Common myeloid progenitor, CD34-positive (primary cell): ENCODE data around the gene NUDT22. TPM values are rescaled to one million over a fixed set of nuclear protein-coding genes. Genes with fewer than 3 reads are reported as not detected.

Source experiments
- CTCF ChIA-PET: fragments of 350-600 bp; sonication (Branson Sonifier 250); formaldehyde crosslinking; loops from one replicate; lab custom pipeline; 2021; ENCODE audit warnings: antibody characterized with exemption; lab: Charles Lee
- POLR2A ChIA-PET: fragments of 350-600 bp; sonication (Branson Sonifier 250); formaldehyde crosslinking; loops from one replicate; lab custom pipeline; 2021; ENCODE audit warnings: antibody characterized with exemption; lab: Charles Lee
- DNase-seq, 3 donors: peaks; one replicate each; pipeline versions ENCODE4 v3.0.0 to v3.0.0-alpha.2; 2013
- H3K27ac ChIP-seq, 2 experiments: 1 replicate in 1 of 2; 2 replicates in 1 of 2; pipeline ENCODE4 v1.7.0; 2013; ENCODE audit warnings: inconsistent platforms in 2 of 2, low read length in 2 of 2, mild to moderate bottlenecking in 2 of 2, low read depth in 1 of 2, moderate library complexity in 1 of 2; ENCODE audit not compliant: severe bottlenecking in 2 of 2, insufficient read depth in 1 of 2, poor library complexity in 1 of 2
- H3K27me3 ChIP-seq, 5 experiments: replicated peaks in 2 of 5; 1 replicate in 3 of 5; 2 replicates in 2 of 5; pipeline versions ENCODE4 v1.6.1 to v1.7.0; 2013; ENCODE audit warnings: low read length in 4 of 5, mild to moderate bottlenecking in 2 of 5, moderate library complexity in 2 of 5, inconsistent platforms in 1 of 5; ENCODE audit not compliant: insufficient read depth in 5 of 5, control insufficient read depth in 4 of 5
- H3K36me3 ChIP-seq, 4 experiments: 1 replicate in 2 of 4; 2 replicates in 2 of 4; pipeline versions ENCODE4 v1.6.1 to v1.7.0; 2013; ENCODE audit warnings: low read length in 3 of 4, control low read depth in 1 of 4, mild to moderate bottlenecking in 1 of 4; ENCODE audit not compliant: control insufficient read depth in 4 of 4, insufficient read depth in 4 of 4
- H3K4me1 ChIP-seq, 4 experiments: 1 replicate in 3 of 4; 2 replicates in 1 of 4; pipeline versions ENCODE4 v1.6.1 to v1.7.1; 2013; ENCODE audit warnings: low read length in 3 of 4, mild to moderate bottlenecking in 3 of 4, control low read depth in 1 of 4, inconsistent platforms in 1 of 4, moderate library complexity in 1 of 4; ENCODE audit not compliant: control insufficient read depth in 4 of 4, insufficient read depth in 4 of 4; ENCODE audit errors: control extremely low read depth in 1 of 4
- H3K4me3 ChIP-seq, 7 experiments: 1 replicate in 4 of 7; 2 replicates in 3 of 7; pipeline versions ENCODE4 v1.5.1 to v1.7.0; 2013; ENCODE audit warnings: mild to moderate bottlenecking in 7 of 7, low read length in 6 of 7, moderate library complexity in 6 of 7, inconsistent platforms in 2 of 7, low read depth in 2 of 7, control low read depth in 1 of 7; ENCODE audit not compliant: insufficient read depth in 4 of 7, control insufficient read depth in 1 of 7; ENCODE audit errors: extremely low read depth in 1 of 7
- H3K9me3 ChIP-seq, 5 experiments: 1 replicate in 4 of 5; 2 replicates in 1 of 5; pipeline versions ENCODE4 v1.6.1 to v1.7.1; 2013; ENCODE audit warnings: low read length in 4 of 5, mild to moderate bottlenecking in 2 of 5, inconsistent platforms in 1 of 5, low read depth in 1 of 5, moderate library complexity in 1 of 5; ENCODE audit not compliant: control insufficient read depth in 4 of 5, insufficient read depth in 2 of 5; ENCODE audit errors: control extremely low read depth in 1 of 5
- WGBS: methylation state at CpG from one replicate; pipeline ENCODE4 v1.1.5; 2013; ENCODE audit not compliant: insufficient coverage; 5-methylcytosine and 5-hydroxymethylcytosine counted together
- polyA plus RNA-seq: library from polyadenylated mRNA; unstranded; fragments of 120-200 nt; gene quantifications from one replicate; pipeline ENCODE4 v1.2.1, GENCODE V29; 2013

Gene NUDT22
- 26.0 TPM for polyA plus RNA-seq

GRCh38 chr11:64225608-64226506, at the start of gene NUDT22, which contains the start of gene TRPT1:
Gene NUDT22 (plus strand): TSS chr11:64226274. CDS start chr11:64226653, 379 bp downstream.
Gene TRPT1 (minus strand): TSS chr11:64226186. CDS start chr11:64225860, 326 bp downstream.
- CTCF ChIA-PET: interaction anchor here (0.6 to 16.0 kb wide), 7 partner anchors 9 to 64 kb away, joined by 3 to 321 read pairs (median 6); partner anchors contain the start of genes FERMT3 and PLCB3
- peak within 1 kb of the TSS; percentile 33 to 87 for H3K27ac ChIP-seq
- no peaks in the 10 kb centered on the region for H3K27me3 ChIP-seq
- H3K36me3 ChIP-seq: peaks cover 0 to 32% (median 18%) of the 10 kb centered on the region in 4 experiments
- WGBS: 0% methylated on average over 46 of the region's 54 CpGs
- POLR2A ChIA-PET: interaction anchor here (0.6 to 3.1 kb wide), 9 partner anchors 9 to 209 kb away, joined by 3 to 27 read pairs (median 3); partner anchors contain the start of genes FERMT3, FKBP2 and STIP1
- peak; percentile 78 to 89 (median 85) for DNase-seq
- H3K9me3 ChIP-seq: no peaks in the 10 kb centered on the region
- peak within 1 kb of the TSS; percentile 35 to 93 (median 77) for H3K4me3 ChIP-seq
- peaks cover 0 to 48% (median 40%) of the 10 kb centered on the region in 4 experiments for H3K4me1 ChIP-seq

- Histone ChIP-seq H3K36me3 (peaks cover 0 to 10% (median 0%) of the 10 kb centered on the region in 4 experiments), H3K4me1 (peaks cover 3 to 12% (median 6%) of the 10 kb centered on the region in 4 experiments), H3K27me3 (no peaks in the 10 kb centered on the region), H3K27ac (no peak overlapping the region), H3K9me3 (peaks cover 0 to 2% (median 0%) of the 10 kb centered on the region in 5 experiments), H3K4me3 (no peak overlapping the region)
- DNase-seq: no peak
- 62% methylated on average over 5 of the region's 8 CpGs for WGBS
- CTCF ChIA-PET: interaction anchor here (0.6 kb wide), 1 partner anchor 190 kb away, joined by 3 read pairs; no protein-coding TSS in a partner anchor
- POLR2A ChIA-PET: no interaction called here
These were observed 49.3 kb upstream of the NUDT22 start for GRCh38 chr11:64176751-64177150.

GRCh38 chr11:64178203-64178602, 47.9 kb upstream of the NUDT22 start:
- ChIA-PET POLR2A (no interaction called here), CTCF (no interaction called here)
- no CpG with 5 or more reads among the region's 1 CpG for WGBS
- H3K4me1 ChIP-seq: peaks cover 3 to 16% (median 8%) of the 10 kb centered on the region in 4 experiments
- peaks cover 0 to 10% (median 0%) of the 10 kb centered on the region in 4 experiments for H3K36me3 ChIP-seq
- H3K9me3 ChIP-seq: peaks cover 0 to 2% (median 0%) of the 10 kb centered on the region in 5 experiments
- no peak overlapping the region for H3K4me3 ChIP-seq
- H3K27me3 ChIP-seq: no peaks in the 10 kb centered on the region
- no peak overlapping the region for H3K27ac ChIP-seq
- no peak for DNase-seq

GRCh38 chr11:64178951-64179639, 47.0 kb upstream of the NUDT22 start:
- 98% methylated on average over 11 of the region's 12 CpGs for whole genome bisulfite sequencing
- no peak overlapping the region for H3K4me3 ChIP-seq
- ChIA-PET POLR2A (no interaction called here), CTCF (interaction anchor here (0.6 to 1.3 kb wide), 3 partner anchors 13 to 286 kb away, joined by 3 to 5 read pairs (median 4); partner anchors contain the start of gene MACROD1)
- H3K4me1 ChIP-seq: peaks cover 3 to 24% (median 9%) of the 10 kb centered on the region in 4 experiments
- peaks cover 0 to 10% (median 0%) of the 10 kb centered on the region in 4 experiments for H3K36me3 ChIP-seq
- H3K9me3 ChIP-seq: no peaks in the 10 kb centered on the region
- DNase-seq: no peak
- H3K27ac ChIP-seq: no peak overlapping the region
- no peaks in the 10 kb centered on the region for H3K27me3 ChIP-seq

- H3K4me3 ChIP-seq: peak overlapping the region in 1 of 7 experiments; percentile 1
- H3K9me3 ChIP-seq: no peaks in the 10 kb centered on the region
- ChIA-PET POLR2A (interaction anchor here (0.8 kb wide), 1 partner anchor 195 kb away, joined by 3 read pairs; the partner anchor contains the start of gene OTUB1), CTCF (interaction anchor here (0.9 to 2.0 kb wide), 4 partner anchors 16 to 179 kb away, joined by 3 to 7 read pairs (median 4); no protein-coding TSS in a partner anchor)
- no peaks in the 10 kb centered on the region for H3K27me3 ChIP-seq
- no peak for DNase-seq
- WGBS: 90% methylated on average over 4 of the region's 5 CpGs
- no peak overlapping the region for H3K27ac ChIP-seq
- peaks cover 3 to 37% (median 21%) of the 10 kb centered on the region in 4 experiments for H3K4me1 ChIP-seq
- H3K36me3 ChIP-seq: peaks cover 0 to 10% (median 0%) of the 10 kb centered on the region in 4 experiments
These were observed 45.2 kb upstream of the NUDT22 start for GRCh38 chr11:64180891-64181290.
